Ramos (cell line): Measurements from ENCODE around the gene MAP7D2.

ENCODE experiments used
- in situ Hi-C: fragments of 300-500 bp; cut with MboI; formaldehyde crosslinking; loops from one replicate; pipeline ENCODE4 v1.14.3; 2022; ENCODE audit warnings: low sequenced_read_pairs; ENCODE audit not compliant: unreplicated experiment

Gene MAP7D2

DNA sequence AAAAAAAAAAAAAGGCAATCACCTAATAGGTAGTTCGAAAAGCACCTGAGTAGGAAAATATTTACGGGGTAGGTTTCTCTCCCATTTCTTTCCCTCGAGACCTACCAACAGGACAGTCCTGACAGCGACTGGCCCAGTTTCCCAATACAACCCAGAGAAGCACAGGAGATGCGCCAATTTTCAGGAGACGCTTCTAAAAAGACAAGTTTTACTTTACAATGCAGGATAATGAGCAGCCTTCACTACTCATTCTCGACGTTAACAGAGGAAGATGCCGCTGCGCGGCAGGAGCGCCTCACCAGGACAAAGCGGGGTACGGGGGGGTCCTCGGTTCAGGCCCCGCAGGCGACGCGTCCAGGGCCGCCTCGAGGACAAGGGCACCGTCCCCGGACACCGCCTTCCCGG is 126.6 kb downstream of the MAP7D2 start:
- in situ Hi-C loops = loop anchor here (25.0 kb wide), 1 partner anchor 628 kb away; no protein-coding TSS in a partner anchor

DNA sequence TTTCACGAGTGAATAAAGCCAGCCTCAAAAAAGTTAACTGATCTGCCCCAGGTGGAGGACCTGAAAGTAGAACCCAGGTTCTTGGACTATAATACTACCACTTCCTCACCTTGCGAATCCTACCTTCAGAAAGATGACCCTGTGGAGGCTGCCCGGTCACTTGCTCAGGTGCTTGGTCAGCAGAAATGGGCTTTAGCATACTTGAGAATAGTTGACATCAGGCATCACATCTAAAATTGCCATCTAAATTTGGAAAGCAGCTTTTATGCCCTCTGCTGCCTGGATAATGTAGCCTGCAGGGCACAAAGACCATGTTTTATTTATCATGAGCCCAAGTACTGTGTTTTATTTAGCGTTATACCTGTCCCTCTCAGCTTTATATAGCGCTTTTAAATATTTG is 128.9 kb downstream of the MAP7D2 start:
- in situ Hi-C loops = loop anchor here (25.0 kb wide), 1 partner anchor 626 kb away; no protein-coding TSS in a partner anchor

DNA sequence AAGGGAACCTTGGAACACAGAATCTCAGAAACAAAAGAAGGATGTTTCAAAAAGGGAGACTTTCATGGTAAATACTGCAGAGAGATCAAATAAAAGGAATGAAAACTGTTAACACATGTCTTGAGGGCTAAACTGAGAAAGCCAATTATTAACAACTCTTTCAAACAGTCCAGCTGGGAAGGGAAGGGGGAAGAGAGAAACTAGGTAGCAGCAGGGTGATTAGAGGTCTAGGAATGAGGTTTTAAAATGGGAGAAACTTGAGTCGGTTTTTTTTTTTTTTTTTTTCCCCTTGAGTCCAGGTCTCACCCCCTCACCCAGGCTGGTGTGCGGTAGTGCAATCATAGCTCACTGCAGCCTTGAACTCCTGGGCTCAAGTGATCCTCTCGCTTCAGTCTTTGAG is 130.2 kb downstream of the MAP7D2 start:
- in situ Hi-C loops = loop anchor here (25.0 kb wide), 1 partner anchor 624 kb away; no protein-coding TSS in a partner anchor

DNA sequence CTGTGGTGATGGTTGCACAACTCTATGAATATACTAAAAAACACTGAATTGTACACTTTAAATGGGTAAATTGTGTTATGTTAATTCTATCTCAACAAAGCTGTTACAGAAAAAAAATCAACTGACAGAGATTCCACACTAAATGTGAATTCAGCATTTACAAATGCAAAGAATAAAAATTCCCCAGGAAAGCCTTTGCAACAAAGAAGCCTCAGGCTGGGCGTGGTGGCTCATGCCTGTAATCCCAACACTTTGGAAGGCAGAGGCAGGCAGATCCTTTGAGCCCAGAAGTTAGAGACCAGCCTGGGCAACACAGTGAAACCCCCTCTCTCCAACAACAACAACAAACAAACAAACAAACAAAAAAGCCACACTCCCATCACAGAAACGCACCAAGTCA is 134.8 kb downstream of the MAP7D2 start:
- in situ Hi-C loops = loop anchor here (25.0 kb wide), 1 partner anchor 620 kb away; no protein-coding TSS in a partner anchor

DNA sequence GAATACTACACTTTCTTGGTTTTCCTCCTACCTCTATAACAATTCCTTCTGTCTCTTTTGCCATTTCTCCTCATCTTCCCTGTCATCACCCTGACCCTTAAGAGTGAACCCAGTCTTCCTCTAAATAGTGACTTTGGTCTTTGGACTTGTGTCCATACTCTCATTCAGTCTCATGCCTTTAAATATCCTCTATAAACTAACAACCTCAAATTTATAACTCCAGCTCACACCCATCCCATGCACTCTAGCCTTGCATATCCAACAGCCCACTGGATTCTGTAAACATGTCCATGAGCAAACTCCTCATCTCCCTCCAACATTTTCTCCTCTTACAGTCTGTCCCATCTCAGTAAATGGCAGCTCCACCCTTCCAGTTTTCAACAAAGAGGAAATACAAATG is 140.9 kb downstream of the MAP7D2 start:
- in situ Hi-C loops = loop anchor here (25.0 kb wide), 1 partner anchor 614 kb away; no protein-coding TSS in a partner anchor

DNA sequence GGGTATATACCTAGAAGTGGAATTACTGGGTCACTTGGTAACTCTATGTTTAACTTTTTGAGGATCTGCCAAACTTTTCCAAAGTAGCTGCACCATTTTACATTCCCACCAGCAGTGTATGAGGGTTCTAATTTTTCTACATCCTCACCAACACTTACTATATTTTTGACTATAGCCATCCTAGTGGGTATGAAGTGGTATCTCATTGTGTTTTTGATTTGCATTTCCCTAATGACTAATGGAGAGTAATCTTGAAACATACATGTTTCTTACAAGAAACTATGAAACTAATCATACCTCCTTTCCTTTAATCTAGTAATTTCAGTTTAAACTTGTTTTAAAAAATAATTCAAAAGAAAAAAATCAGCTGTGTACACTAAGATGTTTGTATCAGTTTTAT is 143.7 kb downstream of the MAP7D2 start:
- in situ Hi-C loops = no loop called here

DNA sequence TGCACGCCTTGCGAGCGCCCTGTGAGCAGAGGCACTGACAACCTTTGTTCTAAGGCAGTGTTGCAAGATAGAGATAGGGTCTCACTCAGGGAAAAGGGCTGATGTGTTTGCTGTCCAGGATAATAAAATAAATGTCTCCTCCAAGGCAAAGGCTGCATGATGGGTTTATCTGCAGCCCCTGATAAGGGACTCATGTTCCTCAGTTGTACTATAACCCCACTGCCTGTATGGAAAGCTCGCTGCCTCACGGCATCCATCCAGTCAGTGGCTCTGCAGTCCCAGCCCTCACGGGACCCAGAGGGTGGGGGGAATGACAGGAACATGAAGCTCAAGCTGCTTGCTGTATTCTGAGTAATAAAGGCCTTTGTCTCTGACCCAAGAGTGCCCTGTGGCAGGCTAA is 148.4 kb downstream of the MAP7D2 start:
- in situ Hi-C loops = no loop called here

DNA sequence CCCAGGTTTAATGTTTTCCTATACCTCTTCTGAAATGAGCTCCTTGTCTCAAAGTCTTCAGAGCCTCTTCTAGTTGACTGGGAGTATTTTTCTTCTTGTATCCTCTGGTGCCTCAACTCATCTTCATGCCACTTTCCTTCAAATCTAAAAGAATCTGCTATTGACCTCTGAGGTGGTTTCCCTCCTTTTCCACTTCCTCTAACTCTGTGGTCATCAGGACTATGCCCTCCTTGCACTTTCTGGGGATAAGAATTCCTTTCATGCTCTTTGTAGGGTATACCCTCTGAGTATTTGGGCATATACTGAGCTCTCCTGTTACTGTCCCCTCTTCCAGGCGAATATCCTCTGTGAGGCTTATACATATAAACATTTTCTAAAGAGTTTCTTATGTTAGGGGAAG is 150.7 kb downstream of the MAP7D2 start:
- in situ Hi-C loops = no loop called here

DNA sequence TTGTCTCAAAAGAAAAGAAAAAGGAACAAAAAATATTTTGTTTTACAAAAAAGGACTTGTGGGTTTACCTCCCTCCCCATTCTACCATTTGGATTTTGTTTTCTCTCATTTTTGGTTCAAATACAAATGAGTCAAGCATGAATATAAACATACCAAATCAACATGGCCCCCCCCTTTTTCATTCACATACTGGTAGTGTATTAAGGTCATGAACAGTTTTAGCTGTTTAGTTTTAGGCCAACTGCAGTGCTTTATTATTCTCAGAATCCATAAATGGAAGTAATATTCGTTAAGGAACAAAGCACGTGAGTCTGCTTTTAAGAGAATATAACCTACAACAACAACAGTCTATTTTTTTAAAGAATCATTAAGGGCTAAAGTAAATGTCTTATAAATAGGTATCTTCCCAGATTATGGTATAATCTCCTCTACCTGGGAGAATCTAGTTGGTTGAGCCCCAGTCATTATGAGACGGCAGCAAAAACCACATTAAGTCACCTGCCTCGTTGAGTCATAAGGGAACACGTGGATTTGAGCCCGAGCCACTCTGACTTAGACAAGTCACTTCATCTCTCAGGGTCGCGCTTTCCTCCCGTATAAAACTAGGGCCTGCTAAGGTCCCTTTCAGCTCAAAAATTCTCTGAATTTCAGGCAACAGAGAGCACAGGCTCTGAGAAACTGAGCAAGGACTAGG is 152.5 kb downstream of the MAP7D2 start:
- in situ Hi-C loops = no loop called here

DNA sequence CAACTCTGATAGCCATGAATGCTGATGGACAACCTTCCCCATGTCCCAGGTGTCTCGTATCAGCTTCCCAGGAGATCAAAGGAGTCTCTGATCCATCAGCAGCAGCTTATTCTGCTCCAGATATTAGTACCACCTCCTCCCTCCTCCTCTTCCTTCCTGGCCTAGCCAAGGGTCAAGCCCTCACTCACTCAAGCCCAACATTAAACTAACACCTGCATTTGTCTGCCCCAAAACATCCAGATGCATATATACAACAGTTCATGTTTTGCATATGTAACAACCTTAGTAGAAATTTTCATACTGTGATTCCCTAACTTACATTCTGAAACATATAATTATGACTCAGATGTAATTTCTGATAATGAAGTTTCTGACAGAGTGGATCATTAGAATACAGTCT is 155.8 kb downstream of the MAP7D2 start:
- in situ Hi-C loops = no loop called here

DNA sequence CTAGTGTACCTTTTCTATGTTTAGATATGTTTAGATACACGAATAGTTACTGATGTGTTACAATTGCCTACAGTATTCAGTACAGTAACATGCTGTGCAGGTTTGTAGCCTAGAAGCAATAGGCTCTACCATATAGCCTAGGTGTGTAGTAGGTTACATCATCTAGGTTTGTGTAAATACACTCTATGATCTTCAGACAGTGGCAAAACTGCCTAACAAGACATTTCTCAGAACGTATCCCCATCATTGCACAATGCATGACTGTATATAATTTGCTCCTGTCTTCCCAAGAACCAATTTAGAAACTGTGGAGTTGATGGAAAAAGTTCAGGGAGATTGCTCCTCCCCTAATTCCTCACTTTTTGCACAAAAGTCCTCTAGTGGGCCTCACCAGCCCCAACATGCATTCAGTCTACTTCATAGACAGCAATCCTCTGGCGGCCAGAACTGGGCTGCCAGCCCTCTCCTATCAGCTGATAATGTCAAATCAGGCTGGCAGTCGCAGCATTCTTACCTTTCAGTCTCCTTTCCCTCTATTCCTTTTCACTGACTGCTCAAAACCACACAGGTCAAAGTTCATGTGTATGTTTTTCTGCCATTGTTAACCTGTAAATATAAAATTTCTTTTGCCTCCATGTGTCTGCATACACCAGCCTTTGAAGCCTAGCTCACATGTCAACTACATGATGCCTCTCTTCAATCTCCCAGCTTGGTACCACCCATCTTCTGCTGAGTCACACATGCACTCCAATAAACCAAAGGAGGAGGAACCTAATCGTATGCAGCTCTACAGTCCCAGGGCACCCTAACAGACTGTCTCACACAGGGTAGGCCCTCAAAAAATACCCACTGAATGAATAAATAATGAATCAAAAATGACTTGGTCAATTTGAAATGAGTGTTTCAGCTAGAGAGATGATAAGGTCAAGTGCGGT is 157.9 kb downstream of the MAP7D2 start:
- in situ Hi-C loops = no loop called here

DNA sequence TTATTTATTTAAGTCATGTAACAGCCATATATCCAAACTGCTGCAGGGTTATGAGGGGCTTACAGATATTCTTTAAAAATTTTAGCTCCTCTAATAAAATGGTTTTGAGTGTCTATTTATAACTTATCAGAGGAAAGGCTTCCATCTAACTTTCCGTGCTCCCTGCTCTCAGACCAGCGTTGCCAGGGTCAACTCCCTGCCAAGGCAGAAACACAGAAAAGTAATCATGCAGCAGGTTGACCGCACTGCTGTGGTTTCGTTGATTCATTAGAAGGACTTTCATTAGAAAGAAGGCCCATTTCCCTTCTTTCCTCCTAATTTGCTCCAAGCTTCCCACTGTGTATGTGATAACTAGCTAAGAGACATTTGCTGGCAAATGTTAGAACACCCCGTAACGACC is 159.8 kb downstream of the MAP7D2 start:
- in situ Hi-C loops = no loop called here
